Epithelial cell of esophagus (primary cell): ENCODE results near the gene FYCO1.

ENCODE experiments used
- DNase-seq: peaks from one replicate; pipeline ENCODE4 v3.0.0; 2010; ENCODE audit warnings: low read depth
- H3K4me3 ChIP-seq: 2 replicates; pipeline ENCODE4 v1.5.1; 2011; ENCODE audit warnings: mild to moderate bottlenecking, low read length, control low read depth
- CTCF ChIP-seq: IDR thresholded peaks from 2 replicates; pipeline ENCODE4 v1.5.1; 2011; ENCODE audit warnings: low read depth, mild to moderate bottlenecking, low read length, control low read depth, inconsistent platforms; ENCODE audit not compliant: insufficient read depth; ENCODE audit errors: missing control alignments

Gene FYCO1

GRCh38 chr3:45937206-45938042 lies 58.2 kb downstream of the FYCO1 start:
- no peak for DNase-seq
- TF ChIP-seq CTCF = no peak

GRCh38 chr3:45936261-45936660 lies 59.4 kb downstream of the FYCO1 start:
- TF ChIP-seq CTCF = no peak
- H3K4me3 ChIP-seq = no peak overlapping the region
- DNase-seq = no peak

More at GRCh38 chr3:45937206-45938042, 58.2 kb downstream of the FYCO1 start:
- H3K4me3 ChIP-seq = no peak overlapping the region

GRCh38 chr3:45933591-45933990 lies 62.0 kb downstream of the FYCO1 start:
- no peak for TF ChIP-seq CTCF
- DNase-seq = no peak
- H3K4me3 ChIP-seq = no peak overlapping the region

- no peak for TF ChIP-seq CTCF
- no peak for DNase-seq
- no peak overlapping the region for H3K4me3 ChIP-seq
Observed at GRCh38 chr3:45932112-45932511, 63.5 kb downstream of the FYCO1 start.

- no peak overlapping the region for H3K4me3 ChIP-seq
- DNase-seq = no peak
- TF ChIP-seq CTCF = no peak
Observed at GRCh38 chr3:45931496-45931895, 64.1 kb downstream of the FYCO1 start.

GRCh38 chr3:45929042-45929679 lies 66.5 kb downstream of the FYCO1 start:
- DNase-seq = peak; percentile 45
- H3K4me3 ChIP-seq = no peak overlapping the region
- peak; percentile 75 for TF ChIP-seq CTCF

GRCh38 chr3:45927881-45928280 lies 67.7 kb downstream of the FYCO1 start:
- no peak for DNase-seq
- TF ChIP-seq CTCF = no peak
- no peak overlapping the region for H3K4me3 ChIP-seq
